Raji (cell line): ENCODE results near the gene PTGES2.

Experiments
- POLR2A ChIP-seq: IDR thresholded peaks from 2 replicates; pipeline ENCODE4 v1.6.1; 2011; ENCODE audit warnings: low read depth, low read length, control low read depth; ENCODE audit not compliant: insufficient read depth

PTGES2 gene

GRCh38 chr9:128127990-128128835, 684 bp upstream of the PTGES2 start:
- TF ChIP-seq POLR2A = peak; percentile 64

DNA sequence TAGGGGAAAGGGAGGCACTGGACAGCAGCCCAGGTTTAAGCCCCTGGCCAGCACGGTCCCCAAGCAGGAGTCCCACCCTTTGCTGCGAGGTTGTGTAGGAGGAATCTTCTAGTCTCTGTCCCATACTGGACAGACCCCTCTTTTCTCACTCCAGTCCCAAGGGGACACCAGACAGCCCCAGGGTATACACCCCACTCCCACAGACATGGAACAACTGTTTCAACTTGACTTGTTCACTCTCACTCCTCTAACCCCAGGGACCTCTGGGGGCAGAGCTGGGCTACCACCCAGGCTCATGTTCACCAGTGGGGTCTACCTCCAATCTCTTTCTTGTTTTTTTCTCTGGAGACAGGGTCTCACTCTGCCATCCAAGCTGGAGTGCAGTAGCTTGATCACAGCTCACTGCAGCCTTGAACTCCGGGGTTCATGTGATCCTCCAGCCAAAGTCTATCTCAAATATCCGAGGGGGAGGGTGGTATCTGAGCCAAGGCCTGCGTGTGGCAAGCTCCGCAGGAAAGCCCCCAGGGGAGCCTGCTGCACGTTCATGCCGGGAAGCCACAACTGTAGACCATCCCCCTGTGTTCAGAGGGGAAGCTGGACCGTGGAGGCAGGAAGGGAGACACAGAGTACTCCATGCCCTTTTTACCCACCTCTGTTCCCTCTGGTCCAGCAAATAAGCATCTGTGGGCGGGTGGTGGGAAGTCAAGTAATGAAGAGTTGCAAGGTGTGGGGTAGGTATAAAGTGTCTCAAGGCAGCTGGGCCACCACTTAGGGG, 1.8 kb downstream of the PTGES2 start:
- no peak for TF ChIP-seq POLR2A

- TF ChIP-seq POLR2A = no peak
These were observed 2.5 kb downstream of the PTGES2 start for GRCh38 chr9:128124873-128125579.

- TF ChIP-seq POLR2A = no peak
These were observed 3.1 kb downstream of the PTGES2 start for GRCh38 chr9:128124451-128124850.

- TF ChIP-seq POLR2A = no peak
These were observed 4.0 kb downstream of the PTGES2 start for GRCh38 chr9:128123451-128124080.

DNA sequence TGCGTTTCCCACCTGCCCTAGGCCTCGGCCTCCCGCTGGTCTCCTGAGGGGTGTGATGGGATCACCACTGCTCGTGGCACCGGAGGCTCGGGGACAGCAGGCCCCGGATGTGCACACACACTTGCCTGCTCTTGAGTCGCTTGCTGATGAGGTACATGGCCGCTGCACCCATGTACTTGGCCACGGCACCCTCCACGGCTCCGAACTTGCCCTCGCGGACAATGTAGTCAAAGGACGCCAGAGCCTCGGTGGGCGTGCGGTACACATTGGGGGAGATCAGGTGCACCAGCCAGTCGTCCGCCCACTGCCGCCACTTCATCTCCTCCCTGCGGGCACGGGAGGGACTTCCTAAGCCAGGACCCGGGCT, 4.7 kb downstream of the PTGES2 start:
- no peak for TF ChIP-seq POLR2A

DNA sequence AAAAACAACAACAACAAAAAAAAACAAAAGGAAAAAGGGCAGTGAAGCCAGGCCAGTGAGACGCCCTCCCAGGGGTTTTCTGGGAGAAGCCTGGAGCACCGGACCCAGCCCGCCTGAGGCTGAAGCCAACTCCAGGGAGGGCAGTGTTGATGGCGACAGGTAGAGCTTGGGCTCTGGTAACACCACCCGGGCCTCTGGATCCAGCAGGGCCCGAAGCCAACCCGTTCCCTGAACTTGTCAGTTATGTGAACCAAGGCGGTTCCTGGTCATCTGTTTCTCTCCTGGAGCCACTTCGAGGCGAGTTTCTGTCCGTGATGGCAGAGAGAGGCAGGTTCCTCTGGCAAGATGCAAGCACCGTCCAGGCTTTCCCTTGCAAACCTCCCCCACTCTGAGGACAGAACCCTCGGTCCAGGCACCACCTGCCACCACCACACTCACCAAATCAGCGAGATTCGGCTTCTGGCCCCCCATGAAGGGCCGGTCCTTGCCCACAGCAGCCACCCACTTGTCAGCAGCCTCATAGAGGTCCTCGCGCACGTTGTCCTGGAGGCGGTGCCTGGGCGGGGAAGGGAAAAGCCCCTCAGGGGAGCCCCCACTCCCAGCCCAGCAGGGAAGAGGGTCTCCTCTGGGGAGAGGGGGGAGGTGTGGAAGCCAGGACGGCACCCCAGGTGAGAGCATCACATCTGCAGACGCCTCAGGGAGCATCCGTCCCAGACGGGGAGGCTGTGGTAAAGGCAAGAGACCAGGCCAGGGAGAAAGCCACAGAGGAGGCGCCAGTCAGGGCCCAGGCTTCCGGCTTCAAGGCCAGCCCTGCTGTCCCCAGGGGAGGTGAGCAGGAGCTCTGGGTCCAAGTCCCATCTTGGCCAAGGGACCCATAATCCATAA, 5.4 kb downstream of the PTGES2 start:
- TF ChIP-seq POLR2A = no peak

GRCh38 chr9:128121466-128121810, 6.1 kb downstream of the PTGES2 start:
- TF ChIP-seq POLR2A = no peak

- TF ChIP-seq POLR2A = no peak
These were observed 6.6 kb downstream of the PTGES2 start for GRCh38 chr9:128120741-128121465.

- no peak for TF ChIP-seq POLR2A
These were observed 7.3 kb downstream of the PTGES2 start for GRCh38 chr9:128120061-128120740.

DNA sequence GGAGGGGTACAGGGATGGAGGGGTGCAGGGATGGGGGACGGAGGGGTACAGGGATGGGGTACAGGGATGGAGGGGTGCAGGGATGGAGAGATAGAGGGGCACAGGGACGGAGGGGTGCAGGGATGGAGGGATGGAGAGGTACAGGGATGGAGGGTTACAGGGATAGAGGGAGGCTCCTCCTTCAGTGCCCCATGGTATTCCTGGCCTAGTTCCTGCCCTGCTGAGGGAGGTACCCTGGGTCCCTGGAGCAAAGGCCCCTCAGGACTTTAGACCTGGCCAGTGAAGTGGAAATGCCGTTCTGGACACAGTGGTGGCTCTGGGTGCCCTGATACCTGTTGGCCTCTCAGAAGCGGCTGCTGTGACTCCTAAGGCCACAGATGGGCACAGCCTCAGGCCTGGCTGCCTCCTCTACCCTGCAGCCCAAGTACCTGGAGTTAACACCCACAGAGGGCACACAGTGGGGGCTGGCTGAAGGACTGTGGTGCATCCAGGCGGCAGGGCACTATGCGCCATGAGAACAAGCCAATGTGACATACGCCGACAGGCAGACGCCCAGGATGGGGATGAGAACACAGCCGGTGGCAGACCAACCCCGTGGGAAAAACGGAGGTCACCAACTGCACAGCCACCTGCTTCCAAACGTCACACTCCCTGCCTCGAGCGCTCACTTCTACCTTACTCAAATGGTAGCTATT, 8.4 kb downstream of the PTGES2 start:
- TF ChIP-seq POLR2A = 0 out of 2 replicates have a peak, but pooled peaks have one; percentile 21

- TF ChIP-seq POLR2A = no peak
These were observed 9.1 kb downstream of the PTGES2 start for GRCh38 chr9:128118472-128118857.
